GM19043 (cell line): ENCODE measurements around the gene PCDHGB2.
"Not testable (repeated sequence)": the region's sequence is repeated elsewhere in the genome, so short reads cannot be mapped to it uniquely, and the experiment has no call there.

ENCODE experiments used
- ATAC-seq: cut with Tn5 transposase; IDR thresholded peaks from one replicate; pipeline ENCODE4 v1.9.1; 2021; ENCODE audit warnings: low read depth; ENCODE audit not compliant: unreplicated experiment

The PCDHGB2 gene

GRCh38 chr5:141383345-141383744, 23.6 kb downstream of the PCDHGB2 start:
- ATAC-seq, result no peak

GRCh38 chr5:141384471-141385267, 24.9 kb downstream of the PCDHGB2 start:
- ATAC-seq, result no peak

- not testable (repeated sequence) for ATAC-seq
Measured at GRCh38 chr5:141387557-141388311, 27.9 kb downstream of the PCDHGB2 start, which contains the start of gene PCDHGB4. Gene PCDHGB4, plus strand, starts transcription at chr5:141387698. Its CDS starts 187 bp downstream, at chr5:141387885.

- ATAC-seq, result no peak
Measured at GRCh38 chr5:141388661-141389060, 28.9 kb downstream of the PCDHGB2 start.

- no peak for ATAC-seq
Measured at GRCh38 chr5:141389153-141390042, 29.6 kb downstream of the PCDHGB2 start.

GRCh38 chr5:141392429-141393198, 32.8 kb downstream of the PCDHGB2 start, which contains the start of gene PCDHGA8:
Gene PCDHGA8, plus strand, starts transcription at chr5:141392633. Its CDS starts 181 bp downstream, at chr5:141392814.
- no peak for ATAC-seq

- ATAC-seq, result no peak
Measured at GRCh38 chr5:141393267-141393666, 33.5 kb downstream of the PCDHGB2 start.

- ATAC-seq, result not testable (repeated sequence)
Measured at GRCh38 chr5:141394401-141395187, 34.8 kb downstream of the PCDHGB2 start.

- ATAC-seq, result peak; percentile 96
Measured at GRCh38 chr5:141397756-141398551, 38.2 kb downstream of the PCDHGB2 start, which contains the start of gene PCDHGB5. Gene PCDHGB5, plus strand, starts transcription at chr5:141397947. Its CDS starts 181 bp downstream, at chr5:141398128.

GRCh38 chr5:141398608-141399007, 38.8 kb downstream of the PCDHGB2 start:
- ATAC-seq, result no peak

- no peak for ATAC-seq
Measured at GRCh38 chr5:141399555-141400258, 39.9 kb downstream of the PCDHGB2 start.

GRCh38 chr5:141402553-141403243, 42.9 kb downstream of the PCDHGB2 start, which contains the start of gene PCDHGA9:
Gene PCDHGA9, plus strand, starts transcription at chr5:141402778. Its CDS starts 175 bp downstream, at chr5:141402953.
- no peak for ATAC-seq

- ATAC-seq, result no peak
Measured at GRCh38 chr5:141403387-141403786, 43.6 kb downstream of the PCDHGB2 start.

- ATAC-seq, result not testable (repeated sequence)
Measured at GRCh38 chr5:141407790-141408505, 48.2 kb downstream of the PCDHGB2 start, which contains the start of gene PCDHGB6. Gene PCDHGB6, plus strand, starts transcription at chr5:141408021. Its CDS starts 182 bp downstream, at chr5:141408203.

- no peak for ATAC-seq
Measured at GRCh38 chr5:141409598-141410306, 50.0 kb downstream of the PCDHGB2 start.
